ENCODE measurements around the gene CALCB. TPM values are rescaled to one million over a fixed set of nuclear protein-coding genes. Genes with fewer than 3 reads are reported as not detected.

Gene CALCB
- total RNA-seq, 1 experiment from 2014 or later = not detected

- Histone ChIP-seq H3K4me1 (ENCODE audit: insufficient read depth, low read length) (no peaks in the 10 kb centered on the region), H3K79me2 (ENCODE audit: insufficient read depth, low read length) (no peaks in the 10 kb centered on the region), H3K14ac (ENCODE audit: insufficient read depth, low read length) (no peak overlapping the region), H2BK20ac (ENCODE audit: low read depth, low read length, poor library complexity, severe bottlenecking) (no peak overlapping the region), H3K9me3 (ENCODE audit: control insufficient read depth, low read depth, low read length) (no peaks in the 10 kb centered on the region), H3K27me3 (ENCODE audit: insufficient read depth, low read length) (no peaks in the 10 kb centered on the region), H4K5ac (ENCODE audit: insufficient read length, low read depth, low read length) (no peak overlapping the region), H3K79me1 (ENCODE audit: insufficient read depth, low read depth, low read length, poor library complexity, severe bottlenecking) (no peaks in the 10 kb centered on the region), H2BK120ac (ENCODE audit: low read depth, low read length, poor library complexity, severe bottlenecking) (no peak overlapping the region), H3K18ac (ENCODE audit: insufficient read length, low read depth, low read length) (no peak overlapping the region), H4K8ac (replicated peaks; ENCODE audit: insufficient read length, low read depth, low read length) (no peak overlapping the region), H3K23ac (ENCODE audit: insufficient read length, low read depth, low read length) (no peak overlapping the region), H2BK12ac (ENCODE audit: insufficient read length, low read depth, low read length) (no peak overlapping the region), H3K23me2 (ENCODE audit: insufficient read length, low read depth, low read length, poor library complexity, severe bottlenecking) (no peaks in the 10 kb centered on the region), H4K91ac (ENCODE audit: insufficient read length, low read depth, low read length) (no peak overlapping the region), H2AK5ac (ENCODE audit: insufficient read length, low read length) (no peak overlapping the region), H2BK5ac (ENCODE audit: insufficient read length, low read length) (no peak overlapping the region), H3K56ac (ENCODE audit: insufficient read length, low read depth, low read length) (no peak overlapping the region), H3T11ph (ENCODE audit: low read length) (no peak overlapping the region), H3K4me2 (ENCODE audit: insufficient read depth, insufficient read length, low read length) (no peak overlapping the region), H2AFZ (ENCODE audit: low read length) (no peak overlapping the region), H4K20me1 (ENCODE audit: control insufficient read depth, insufficient read depth, insufficient read length) (no peaks in the 10 kb centered on the region), H3K4ac (ENCODE audit: low read depth, low read length) (no peak overlapping the region), H3K9ac (ENCODE audit: extremely low read depth, insufficient read length, low read length) (no peak overlapping the region), H3K27ac (ENCODE audit: insufficient read length, low read depth, low read length) (no peak overlapping the region), H2BK15ac (ENCODE audit: low read depth, low read length) (no peak overlapping the region)
- Mint-ChIP-seq H3K4me3 (no peak overlapping the region), H3K4me1 (no peaks in the 10 kb centered on the region), H3K27ac (no peak overlapping the region), H3K9me3 (peaks cover 2 to 10% of the 10 kb centered on the region in 2 experiments; a peak in 2 of 5 replicates), H3K27me3 (ENCODE audit: low read depth) (no peaks in the 10 kb centered on the region; the same call in 1 of the 2 replicates), H3K36me3 (ENCODE audit: insufficient read depth in 1 of 3, low read depth in 3 of 3) (no peaks in the 10 kb centered on the region)
- no peak for DNase-seq
- no CpG with 5 or more reads among the region's 1 CpG for WGBS (ENCODE audit: extremely low coverage, insufficient read length, low lambda C conversion rate)
- TF ChIP-seq, protein P1, sequence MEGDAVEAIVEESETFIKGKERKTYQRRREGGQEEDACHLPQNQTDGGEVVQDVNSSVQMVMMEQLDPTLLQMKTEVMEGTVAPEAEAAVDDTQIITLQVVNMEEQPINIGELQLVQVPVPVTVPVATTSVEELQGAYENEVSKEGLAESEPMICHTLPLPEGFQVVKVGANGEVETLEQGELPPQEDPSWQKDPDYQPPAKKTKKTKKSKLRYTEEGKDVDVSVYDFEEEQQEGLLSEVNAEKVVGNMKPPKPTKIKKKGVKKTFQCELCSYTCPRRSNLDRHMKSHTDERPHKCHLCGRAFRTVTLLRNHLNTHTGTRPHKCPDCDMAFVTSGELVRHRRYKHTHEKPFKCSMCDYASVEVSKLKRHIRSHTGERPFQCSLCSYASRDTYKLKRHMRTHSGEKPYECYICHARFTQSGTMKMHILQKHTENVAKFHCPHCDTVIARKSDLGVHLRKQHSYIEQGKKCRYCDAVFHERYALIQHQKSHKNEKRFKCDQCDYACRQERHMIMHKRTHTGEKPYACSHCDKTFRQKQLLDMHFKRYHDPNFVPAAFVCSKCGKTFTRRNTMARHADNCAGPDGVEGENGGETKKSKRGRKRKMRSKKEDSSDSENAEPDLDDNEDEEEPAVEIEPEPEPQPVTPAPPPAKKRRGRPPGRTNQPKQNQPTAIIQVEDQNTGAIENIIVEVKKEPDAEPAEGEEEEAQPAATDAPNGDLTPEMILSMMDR (conservative IDR thresholded peaks at IDR 0.05) = no peak
Observed at GRCh38 chr11:15091625-15092024, 18.2 kb downstream of the CALCB start.
